Activated T-cell treated with anti-CD3 and anti-CD28 coated beads for 24 hours (primary cell): ENCODE data around the gene SIAH1.
"Not testable (repeated sequence)": the region's sequence is repeated elsewhere in the genome, so short reads cannot be mapped to it uniquely, and the experiment has no call there.

Experiments
- DNase-seq: peaks from one replicate; pipeline ENCODE4 v3.0.0-alpha.2; 2020; ENCODE audit warnings: low read depth

SIAH1 gene, protein sequence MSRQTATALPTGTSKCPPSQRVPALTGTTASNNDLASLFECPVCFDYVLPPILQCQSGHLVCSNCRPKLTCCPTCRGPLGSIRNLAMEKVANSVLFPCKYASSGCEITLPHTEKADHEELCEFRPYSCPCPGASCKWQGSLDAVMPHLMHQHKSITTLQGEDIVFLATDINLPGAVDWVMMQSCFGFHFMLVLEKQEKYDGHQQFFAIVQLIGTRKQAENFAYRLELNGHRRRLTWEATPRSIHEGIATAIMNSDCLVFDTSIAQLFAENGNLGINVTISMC

DNA sequence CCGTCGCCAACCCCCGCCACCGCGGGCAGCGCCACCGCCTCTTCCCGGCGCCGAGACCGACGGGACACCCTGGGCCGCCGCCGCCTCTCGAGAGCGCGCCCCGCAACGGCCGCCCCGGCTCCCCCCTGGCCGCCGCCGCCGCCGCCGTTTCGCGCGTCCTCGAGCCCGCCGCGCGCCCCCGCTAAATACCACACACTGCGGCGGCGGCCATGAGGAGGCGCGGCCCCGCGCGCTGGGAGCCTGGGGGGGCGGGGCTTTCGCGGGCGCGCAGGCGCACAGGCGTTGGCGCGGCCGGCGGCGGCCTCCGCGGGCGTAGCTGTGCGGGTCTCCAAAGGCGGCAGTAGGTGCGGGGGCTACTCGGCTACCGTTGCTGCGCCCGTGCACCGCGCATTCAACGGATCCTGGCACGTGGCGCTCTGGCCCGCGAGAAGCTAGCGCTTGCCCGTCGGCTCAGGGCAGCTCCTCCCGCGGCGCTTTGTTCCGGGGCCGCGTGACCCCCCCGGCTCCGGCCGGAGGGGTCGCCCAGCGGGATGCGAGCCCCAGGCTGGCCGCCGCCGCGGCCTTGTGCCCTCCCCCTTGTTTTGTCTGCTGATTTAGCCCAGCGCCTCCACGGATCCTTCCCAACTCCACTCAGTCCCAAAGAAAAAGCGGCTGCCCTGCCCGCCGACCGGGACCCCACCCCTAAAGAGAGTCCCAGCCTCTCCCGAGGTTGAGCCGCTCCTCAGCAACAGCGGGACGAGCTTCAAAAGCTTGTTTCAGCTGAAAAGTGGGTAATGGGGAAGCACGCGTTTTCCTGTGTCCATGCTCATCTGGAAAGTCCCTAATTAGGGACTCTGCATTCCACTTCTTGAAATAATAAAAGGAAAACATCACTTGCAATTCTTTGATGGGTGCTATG is at the start of gene SIAH1:
Gene SIAH1, minus strand, starts transcription at position 161 of the 898 bp plus-strand sequence. CDS start 22,985 bp downstream, outside the sequence.
- DNase-seq, result peak; percentile 87

DNA sequence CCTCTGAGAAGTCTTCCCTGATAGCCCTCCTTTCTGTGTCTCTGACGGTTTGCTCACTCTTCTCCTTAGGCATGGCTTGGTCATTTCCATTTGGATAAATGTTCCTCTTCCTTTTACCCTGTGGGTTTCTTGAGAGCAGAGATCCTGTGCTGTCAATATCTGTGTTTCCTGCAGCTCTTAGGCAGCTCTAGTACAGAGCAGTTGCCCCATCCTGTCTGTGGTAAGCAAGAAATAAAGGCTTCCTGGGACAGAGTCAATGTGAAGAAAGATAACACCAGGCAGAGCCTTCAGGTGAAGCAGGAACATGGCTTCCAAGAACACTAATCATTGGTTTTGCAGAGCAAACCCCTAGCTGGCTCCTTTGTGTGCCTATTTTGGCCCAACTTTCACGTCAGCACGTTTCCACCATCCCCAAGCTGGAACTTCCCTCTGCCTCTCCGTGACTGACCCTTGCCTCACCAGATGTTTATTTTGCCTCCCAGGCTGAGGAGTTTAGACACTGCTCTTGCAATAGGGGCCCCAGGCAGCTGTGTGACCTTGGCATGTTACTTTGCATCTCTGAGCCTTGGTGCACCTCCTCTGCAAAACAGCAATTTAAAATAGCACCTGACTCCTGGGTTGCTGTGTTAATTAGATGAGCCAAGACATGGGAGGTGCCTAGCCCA is 49.6 kb upstream of the SIAH1 start:
- no peak for DNase-seq

DNA sequence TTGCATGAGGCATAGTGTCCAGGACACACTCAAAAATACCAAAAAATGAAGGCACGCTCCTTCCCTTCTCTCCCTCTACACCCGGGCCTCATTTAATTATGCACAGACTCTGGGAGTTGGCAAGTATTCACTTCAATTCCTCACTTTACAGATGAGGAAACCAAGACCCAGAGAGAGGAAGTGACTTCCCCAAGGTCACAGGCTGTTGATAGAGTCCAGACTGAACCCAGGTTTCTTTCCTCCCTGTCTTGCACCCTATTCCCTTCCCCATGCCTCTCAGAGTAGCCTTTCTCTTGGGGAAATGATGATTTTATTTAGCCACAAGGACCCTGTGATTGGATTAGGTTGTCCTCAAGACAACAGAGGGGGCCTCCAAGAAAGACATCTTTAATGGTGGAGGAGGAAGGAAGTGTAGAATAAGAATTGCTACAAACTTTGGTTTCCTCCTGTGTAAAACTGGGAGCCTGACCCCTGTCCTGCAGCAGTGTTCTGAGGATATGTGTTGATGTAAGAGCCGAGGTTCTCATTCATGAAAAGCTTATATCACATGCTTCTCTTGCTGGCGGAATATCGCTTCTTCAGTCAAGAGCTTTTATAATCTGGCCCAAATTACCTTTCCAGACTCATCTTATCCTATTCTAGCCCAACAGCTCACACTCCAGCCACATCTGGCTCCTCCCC is 48.8 kb upstream of the SIAH1 start:
- no peak for DNase-seq

DNA sequence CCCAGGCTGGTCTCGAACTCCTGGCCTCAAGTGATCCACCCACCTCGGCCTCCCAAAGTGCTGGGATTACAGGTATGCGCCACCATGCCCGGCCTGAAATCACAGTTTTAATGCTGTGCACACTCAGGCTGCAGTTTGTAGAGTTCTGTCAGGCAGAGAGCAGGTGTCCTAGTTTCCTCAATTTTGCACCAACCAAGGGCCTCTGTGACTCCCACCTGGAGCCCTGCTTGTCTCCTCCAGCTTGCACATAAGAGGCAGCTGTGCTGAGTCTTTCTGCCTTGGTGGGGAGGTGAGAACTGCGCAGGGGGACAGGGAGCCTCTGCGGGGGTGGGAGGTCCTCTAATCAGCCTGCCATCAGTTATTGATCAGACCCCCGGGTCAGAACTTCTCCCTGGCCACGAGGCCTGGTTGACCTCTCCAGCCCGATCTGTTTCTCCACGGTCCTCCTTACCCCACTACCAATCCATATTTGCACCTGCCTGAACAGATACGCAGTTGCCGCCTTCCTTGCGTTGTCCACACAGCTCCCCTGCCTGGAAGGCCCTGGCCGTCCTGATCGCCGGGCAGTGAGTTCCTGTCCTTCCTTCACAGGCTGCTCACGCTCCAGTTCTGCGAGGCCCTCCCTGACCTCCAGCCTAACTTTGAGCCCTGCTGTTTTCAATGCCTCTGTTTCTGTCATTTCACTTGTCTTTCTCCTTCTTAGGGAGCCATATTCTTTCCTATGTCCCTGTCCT is 48.1 kb upstream of the SIAH1 start:
- no peak for DNase-seq

DNA sequence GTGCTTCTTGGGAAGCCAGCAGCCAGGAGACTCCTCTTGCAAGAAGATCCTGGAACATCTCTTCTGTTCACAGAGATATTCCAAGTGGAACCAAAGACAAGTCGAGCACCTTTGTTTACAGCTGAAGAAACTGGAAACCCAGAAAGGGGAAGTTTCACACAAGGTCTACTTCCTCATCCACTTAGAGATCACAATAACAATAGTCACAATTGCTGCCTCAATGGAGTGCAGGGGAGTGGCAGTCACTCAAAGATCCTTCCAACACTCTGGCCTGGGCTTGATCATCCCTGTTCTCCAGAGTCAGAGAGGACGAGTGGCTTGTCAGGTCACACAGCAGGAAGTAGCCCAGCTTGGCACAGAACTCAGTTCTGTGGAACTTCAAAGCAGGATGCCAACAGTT is 46.9 kb upstream of the SIAH1 start:
- no peak for DNase-seq

DNA sequence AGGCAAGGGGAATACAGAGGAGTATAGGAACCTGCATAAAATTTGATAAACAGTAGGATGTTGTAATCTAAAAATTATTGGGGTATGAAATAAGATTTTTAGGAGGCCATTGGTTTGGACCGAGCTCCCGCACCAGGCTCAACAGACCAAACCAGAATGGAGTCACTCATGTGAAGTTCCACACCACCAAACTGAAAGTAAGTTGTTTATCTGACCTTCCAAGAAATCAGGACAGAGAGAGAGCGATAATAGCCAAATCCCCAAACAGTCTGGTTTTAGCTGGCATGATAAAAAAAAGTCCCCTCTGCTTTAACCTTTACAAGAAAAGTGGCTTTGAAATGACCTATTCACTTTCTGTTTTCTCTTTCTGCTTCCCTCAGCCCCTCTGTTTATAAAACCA is 45.7 kb upstream of the SIAH1 start:
- DNase-seq, result no peak

DNA sequence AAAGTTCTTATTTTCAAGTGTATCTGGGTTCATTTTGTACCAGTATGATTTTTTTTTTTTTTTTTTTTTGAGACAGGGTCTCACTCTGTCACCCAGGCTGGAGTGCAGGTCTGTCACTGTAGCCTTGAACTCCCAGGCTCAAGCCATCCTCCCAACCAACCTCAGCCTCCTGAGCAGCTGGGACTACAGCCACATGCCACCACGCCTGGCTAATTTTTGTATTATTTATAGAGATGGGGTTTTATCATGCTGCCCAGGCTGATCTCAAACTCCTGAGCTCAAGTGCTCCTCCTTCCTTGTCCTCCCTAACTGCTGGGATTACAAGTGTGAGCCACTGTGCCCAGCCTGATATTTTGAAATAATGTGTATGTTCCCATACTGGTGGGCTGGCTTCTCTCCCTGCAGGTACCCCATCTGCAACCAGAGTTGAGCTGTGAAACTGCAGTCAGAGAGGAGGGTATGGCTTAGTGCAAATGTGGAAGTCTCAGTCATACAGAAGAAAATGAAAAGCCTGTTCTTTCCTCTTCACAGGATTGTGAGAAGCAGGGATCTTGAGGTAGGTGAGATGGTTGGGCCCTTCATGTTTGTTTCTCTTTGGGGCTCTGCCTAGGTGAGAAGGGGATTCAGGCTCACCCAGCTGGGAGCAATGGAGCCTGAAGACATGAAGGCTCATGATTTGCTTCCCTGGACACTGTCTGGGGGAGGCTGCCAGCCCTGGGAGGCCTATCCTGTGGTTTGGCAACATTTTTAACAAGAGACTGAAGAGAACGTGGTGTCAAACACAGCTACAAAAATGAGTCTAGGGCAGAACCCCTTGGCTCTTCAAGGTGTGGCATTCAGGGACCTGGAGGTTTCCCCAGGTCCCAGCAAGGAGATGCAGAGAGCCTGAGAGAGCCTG is 41.3 kb upstream of the SIAH1 start:
- DNase-seq, result no peak

DNA sequence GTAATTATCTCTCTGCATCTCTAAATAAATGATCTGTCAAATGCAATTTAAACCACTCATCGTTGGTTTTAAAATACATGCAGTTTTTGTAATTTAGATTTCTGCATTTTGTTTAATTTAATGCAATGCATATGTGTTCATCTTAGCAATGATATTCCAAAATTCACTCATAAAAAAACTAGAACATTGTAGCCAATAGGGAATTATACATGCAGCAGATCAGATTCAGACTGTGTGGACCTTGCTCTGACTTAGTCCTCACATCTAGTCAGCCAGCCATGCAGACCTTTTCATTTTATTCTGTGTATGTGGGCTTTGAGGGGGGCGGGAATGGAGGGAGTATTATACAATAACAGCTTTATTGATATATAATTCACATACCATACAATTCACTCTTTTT is 37.3 kb upstream of the SIAH1 start:
- no peak for DNase-seq

DNA sequence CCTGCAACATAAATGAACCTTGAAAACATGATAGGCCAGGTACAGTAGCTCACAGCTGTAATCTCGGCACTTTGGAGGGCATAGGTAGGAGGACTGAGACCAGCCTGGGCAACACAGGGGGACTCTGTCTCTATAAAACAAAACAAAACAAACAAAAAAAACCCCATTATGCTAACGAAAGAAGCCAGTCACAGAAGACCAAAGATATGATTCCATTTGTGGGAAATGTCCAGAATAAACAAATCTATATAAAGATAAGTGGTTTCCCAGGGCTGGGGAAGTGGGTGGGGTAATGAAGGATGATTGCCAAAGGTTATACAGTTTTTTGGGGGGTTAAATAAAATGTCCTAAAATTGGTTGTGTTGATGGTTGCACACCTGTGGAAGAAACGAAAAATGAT is 36.5 kb upstream of the SIAH1 start:
- DNase-seq, result no peak

DNA sequence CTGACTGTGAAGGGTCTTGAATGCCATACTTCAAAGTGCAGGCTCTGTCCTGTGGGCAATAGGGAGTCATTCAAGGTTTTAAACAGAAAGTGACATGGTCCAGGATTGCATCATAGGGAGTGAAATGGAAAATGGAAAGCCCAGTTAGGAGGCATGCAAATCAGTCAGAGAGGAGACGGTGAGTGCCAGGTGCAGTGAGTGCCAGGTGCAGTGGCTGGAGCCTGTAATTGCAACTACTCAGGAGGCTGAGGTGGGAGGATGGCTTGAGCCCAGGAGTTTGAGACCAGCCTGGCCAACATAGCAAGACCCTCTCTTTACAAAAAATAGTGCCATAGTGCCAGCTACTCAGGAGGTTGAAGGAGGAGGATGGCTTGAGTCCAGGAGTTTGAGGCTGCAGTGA is 35.2 kb upstream of the SIAH1 start:
- no peak for DNase-seq

DNA sequence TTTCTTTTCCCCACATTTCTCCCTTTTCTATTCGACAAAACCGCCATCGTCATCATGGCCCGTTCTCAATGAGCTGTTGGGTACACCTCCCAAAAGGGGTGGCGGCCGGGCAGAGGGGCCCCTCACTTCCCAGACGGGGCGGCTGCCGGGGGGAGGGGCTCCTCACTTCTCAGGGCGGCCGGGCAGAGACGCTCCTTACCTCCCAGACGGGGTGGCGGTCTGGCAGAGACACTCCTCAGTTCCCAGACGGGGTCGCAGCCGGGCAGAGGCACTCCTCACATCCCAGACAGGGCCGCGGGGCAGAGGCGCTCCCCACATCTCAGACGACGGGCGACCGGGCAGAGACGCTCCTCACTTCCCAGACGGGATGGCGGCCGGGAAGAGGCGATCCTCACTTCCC is 31.4 kb upstream of the SIAH1 start:
- not testable (repeated sequence) for DNase-seq

DNA sequence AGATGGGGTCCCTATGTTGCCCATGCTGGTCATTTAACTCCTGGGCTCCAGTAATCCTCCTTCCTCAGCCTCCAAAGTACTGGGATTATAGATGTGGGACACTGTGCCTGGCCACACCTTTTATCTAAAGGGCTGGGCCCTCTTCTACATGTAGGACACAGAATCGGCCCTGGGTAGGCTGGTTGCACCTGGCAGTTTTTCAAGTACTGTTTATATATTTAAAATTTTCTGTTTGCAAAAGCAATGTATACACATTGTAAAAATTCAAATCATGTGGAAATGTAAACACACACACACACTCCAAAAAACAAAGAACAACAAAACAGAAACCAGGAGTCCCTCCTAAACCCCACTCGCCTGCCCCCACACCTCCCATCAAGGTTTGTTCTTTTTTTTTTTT is 28.1 kb upstream of the SIAH1 start:
- DNase-seq, result no peak

DNA sequence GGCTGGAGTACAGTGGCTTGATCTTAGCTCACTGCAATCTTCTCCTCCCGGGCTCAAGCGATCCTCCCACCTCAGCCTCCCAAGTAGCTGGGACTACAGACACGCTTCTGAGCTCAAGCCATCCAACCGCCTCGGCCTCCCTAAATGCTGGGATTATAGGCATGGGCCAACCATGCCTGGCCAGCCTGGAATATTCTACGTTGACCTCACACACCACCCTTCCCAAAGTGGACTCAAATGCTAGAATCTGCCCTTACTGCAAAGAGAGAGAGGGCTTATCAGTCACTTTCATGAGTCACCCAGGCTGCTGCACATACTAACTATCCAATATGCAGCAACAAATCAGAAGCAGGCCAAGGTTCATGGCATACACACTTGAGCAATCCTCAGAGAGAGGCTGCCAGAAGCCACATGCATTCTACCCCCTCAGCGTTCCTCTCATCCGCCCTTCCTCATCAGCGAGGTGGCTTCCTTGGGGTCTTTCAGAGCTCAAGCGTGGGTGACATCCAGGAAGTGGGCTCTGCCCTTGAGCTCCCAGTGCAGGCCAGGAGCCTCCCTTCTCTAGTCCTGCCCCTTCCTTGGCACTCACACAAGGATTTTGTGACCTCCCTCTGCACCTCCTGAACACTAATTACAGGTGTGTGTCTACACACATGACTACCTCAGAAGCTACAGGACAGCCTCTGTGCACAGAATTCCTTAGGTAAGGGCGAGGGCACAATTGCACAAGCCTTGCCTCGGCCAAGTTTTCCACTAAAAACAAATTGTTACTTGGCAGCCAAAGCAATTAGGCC is 24.8 kb upstream of the SIAH1 start:
- DNase-seq, result no peak

DNA sequence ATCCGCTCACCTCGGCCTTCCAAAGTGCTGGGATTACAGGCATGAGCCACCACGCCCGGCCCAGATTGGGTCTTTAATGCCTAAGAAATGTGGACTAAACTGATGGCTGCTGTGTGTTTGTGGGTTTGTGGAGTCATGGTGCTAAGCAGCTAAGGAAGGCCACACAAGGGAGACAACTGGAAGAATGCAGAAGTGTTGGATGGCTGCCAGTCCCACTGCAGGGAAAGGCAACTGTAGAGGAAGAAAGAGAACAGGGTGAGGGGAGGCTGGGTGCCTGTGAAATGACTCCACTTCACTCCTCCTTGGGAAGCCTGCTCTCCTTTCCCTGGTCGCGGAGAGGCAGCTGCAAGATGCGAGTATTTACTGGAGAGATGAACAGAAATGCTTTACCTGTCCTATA is 23.5 kb upstream of the SIAH1 start:
- no peak for DNase-seq

DNA sequence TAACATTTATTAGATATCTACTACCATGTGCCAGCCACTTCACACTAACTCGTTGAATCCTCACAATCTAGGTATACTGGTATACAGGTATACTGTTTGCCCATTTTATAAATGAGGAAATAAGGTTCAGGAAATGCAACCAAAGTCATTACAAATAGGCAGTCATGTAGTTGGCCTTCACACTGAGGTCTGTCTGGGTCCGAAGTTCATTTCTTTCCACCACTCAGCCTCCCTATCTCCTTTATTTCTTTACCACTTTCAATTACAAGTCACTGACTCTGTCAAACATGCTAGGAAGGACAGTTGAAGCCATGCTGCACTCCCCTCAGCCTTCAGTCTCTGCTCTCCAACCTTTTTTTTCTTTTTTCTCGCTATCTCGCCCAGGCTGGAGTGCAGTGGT is 20.7 kb upstream of the SIAH1 start:
- no peak for DNase-seq

DNA sequence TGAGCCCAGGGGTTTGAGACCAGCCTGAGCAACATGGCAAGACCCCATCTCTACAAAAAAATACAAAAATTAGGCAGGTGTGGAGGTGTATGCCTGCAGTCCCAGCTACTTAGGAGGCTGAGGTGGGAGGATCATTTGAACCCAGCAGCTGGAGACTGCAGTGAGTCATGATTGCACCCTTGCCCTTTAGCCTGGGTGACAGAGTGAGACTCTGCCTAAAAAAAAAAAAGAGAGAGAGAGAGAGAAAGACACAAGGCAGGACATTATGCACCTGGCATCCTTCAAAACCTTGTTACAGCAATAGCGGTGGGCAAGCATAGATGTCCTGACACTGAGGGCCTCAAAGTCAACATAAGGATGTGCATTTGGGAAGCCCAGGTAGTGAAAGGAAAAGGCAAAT is 19.9 kb upstream of the SIAH1 start:
- DNase-seq, result no peak

DNA sequence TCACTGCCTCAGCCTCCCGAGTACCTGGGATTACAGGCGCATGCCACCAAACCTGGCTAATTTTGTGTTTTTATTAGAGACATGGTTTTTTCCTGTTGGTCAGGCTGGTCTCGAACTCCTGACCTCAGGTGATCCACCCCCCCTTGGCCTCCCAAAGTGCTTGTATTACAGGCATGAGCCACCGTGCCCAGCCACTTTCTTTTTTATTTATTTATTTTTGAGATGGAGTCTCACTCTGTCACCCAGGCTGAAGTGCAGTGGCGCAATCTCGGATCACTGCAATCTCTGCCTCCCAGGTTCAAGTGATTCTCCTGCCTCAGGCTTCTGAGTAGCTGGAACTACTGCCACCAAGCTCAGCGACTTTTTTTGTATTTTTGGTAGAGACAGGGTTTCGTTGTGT is 17.3 kb upstream of the SIAH1 start:
- not testable (repeated sequence) for DNase-seq

DNA sequence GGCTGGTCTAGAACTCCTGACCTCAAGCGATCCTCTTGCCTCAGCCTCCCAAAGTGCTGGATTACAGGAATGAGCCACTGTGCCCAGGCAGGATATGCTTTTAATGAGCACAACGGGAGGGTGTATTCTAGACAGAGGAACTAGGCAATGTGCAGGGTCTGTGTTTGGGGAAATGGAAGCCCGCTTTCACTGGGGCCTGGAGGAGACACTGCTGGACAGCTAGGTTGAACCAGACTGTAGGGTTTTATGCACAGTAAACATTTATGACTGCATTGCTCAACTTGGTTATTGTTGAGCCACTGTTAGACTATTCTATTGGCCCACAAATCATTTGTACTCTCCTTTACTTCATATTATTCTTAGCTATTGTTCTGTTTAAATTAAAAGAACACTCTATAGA is 10.2 kb upstream of the SIAH1 start:
- no peak for DNase-seq

DNA sequence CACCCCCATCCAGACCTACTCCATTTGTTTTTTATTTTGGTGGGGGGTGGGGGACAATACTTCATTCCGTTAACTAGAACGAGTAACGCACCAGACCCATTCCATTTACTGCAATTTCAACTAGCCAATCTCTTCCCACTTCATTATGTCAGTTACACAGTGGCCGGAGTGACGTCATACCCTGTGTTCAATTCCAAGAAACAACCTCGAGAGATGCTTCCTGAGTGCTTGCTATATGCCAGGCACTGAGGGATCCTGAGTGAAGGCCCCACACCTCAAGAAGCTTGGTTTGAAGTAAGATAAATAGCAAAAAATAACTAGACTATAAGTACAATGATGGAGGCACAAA is 9.1 kb upstream of the SIAH1 start:
- DNase-seq, result no peak
